H1 (cell line): Measurements from ENCODE around the gene LMX1A. TPM values are rescaled to one million over a fixed set of nuclear protein-coding genes. Genes with fewer than 3 reads are reported as not detected.

Experiments used
- CTCF ChIA-PET: fragments of 300-600 bp; sonication (Branson Sonifier 250); formaldehyde crosslinking; loops from one replicate; lab custom pipeline; 2021; ENCODE audit not compliant: partially characterized antibody; lab: Charles Lee
- POLR2A ChIA-PET: fragments of 300-600 bp; sonication (Branson Sonifier 250); formaldehyde crosslinking; loops from one replicate; lab custom pipeline; 2021; ENCODE audit warnings: inconsistent platforms; ENCODE audit not compliant: partially characterized antibody; lab: Charles Lee
- DNase-seq, 2 experiments: peaks; one replicate each; pipeline versions ENCODE4 v3.0.0 to v3.0.0-alpha.2; 2010 to 2022; ENCODE audit warnings: low spot score in 2 of 2, low read depth in 1 of 2, mixed read lengths in 1 of 2
- FAIRE-seq: peaks from 2 replicates; lab custom pipeline; 2011; peaks lifted over from hg19 to GRCh38; lab: Jason Lieb, UNC
- H2AFZ ChIP-seq: 2 replicates; pipeline ENCODE4 v1.8.1; 2012; ENCODE audit warnings: low read length, inconsistent platforms
- H2AK5ac ChIP-seq: 2 replicates; pipeline ENCODE4 v1.6.1; 2013; ENCODE audit warnings: low read depth, low read length
- H2BK120ac ChIP-seq: replicated peaks from 2 replicates; pipeline ENCODE3; 2013; ENCODE audit warnings: low read depth, low read length, inconsistent platforms
- H2BK12ac ChIP-seq: 2 replicates; pipeline ENCODE4 v1.6.1; 2013; ENCODE audit warnings: low read depth, low read length
- H2BK15ac ChIP-seq: 2 replicates; pipeline ENCODE4 v1.6.1; 2013; ENCODE audit warnings: low read length
- H2BK20ac ChIP-seq: 2 replicates; pipeline ENCODE4 v1.6.1; 2013; ENCODE audit warnings: low read length
- H2BK5ac ChIP-seq: 2 replicates; pipeline ENCODE4 v1.6.1; 2013; ENCODE audit warnings: low read depth, low read length
- H3K14ac ChIP-seq: 2 replicates; pipeline ENCODE4 v1.6.1; 2013; ENCODE audit warnings: inconsistent platforms; ENCODE audit not compliant: insufficient read length
- H3K18ac ChIP-seq: 2 replicates; pipeline ENCODE4 v1.6.1; 2013; ENCODE audit warnings: low read length; ENCODE audit errors: extremely low read depth
- H3K23ac ChIP-seq: 2 replicates; pipeline ENCODE4 v1.6.1; 2013; ENCODE audit warnings: inconsistent platforms; ENCODE audit not compliant: insufficient read length
- H3K23me2 ChIP-seq: 2 replicates; pipeline ENCODE4 v1.6.1; 2013; ENCODE audit warnings: low read depth, low read length
- H3K27ac ChIP-seq: 2 replicates; pipeline ENCODE4 v1.6.1; 2011; ENCODE audit warnings: low read depth, low read length, inconsistent platforms
- H3K27me3 ChIP-seq, 4 experiments: replicated peaks in 1 of 4; 1 replicate in 1 of 4; 2 replicates in 3 of 4; pipeline versions ENCODE4 v1.6.1 to v1.8.1; 2011 to 2013; ENCODE audit warnings: low read length in 3 of 4, mild to moderate bottlenecking in 3 of 4, inconsistent platforms in 2 of 4, mixed read lengths in 2 of 4, moderate library complexity in 1 of 4; ENCODE audit not compliant: control insufficient read depth in 3 of 4, insufficient read depth in 3 of 4; ENCODE audit errors: extremely low read depth in 1 of 4
- H3K36me3 ChIP-seq, 4 experiments: 2 replicates each; pipeline versions ENCODE4 v1.6.1 to v1.8.1; 2011 to 2013; ENCODE audit warnings: mild to moderate bottlenecking in 4 of 4, low read length in 3 of 4, moderate library complexity in 2 of 4, control low read depth in 1 of 4, inconsistent platforms in 1 of 4; ENCODE audit not compliant: insufficient read depth in 4 of 4, control insufficient read depth in 2 of 4
- H3K4ac ChIP-seq: replicated peaks from 2 replicates; pipeline ENCODE3; 2013; ENCODE audit warnings: low read length, low read depth, mixed read lengths, inconsistent platforms; ENCODE audit not compliant: insufficient read length
- H3K4me1 ChIP-seq, 4 experiments: replicated peaks in 1 of 4; 1 replicate in 1 of 4; 2 replicates in 3 of 4; pipeline versions ENCODE4 v1.6.1 to v1.8.1; 2011 to 2013; ENCODE audit warnings: low read length in 3 of 4, inconsistent platforms in 2 of 4, mixed read lengths in 1 of 4; ENCODE audit not compliant: insufficient read depth in 4 of 4, control insufficient read depth in 3 of 4
- H3K4me2 ChIP-seq, 2 experiments: 2 replicates each; pipeline versions ENCODE4 v1.6.1 to v1.8.1; 2011 to 2013; ENCODE audit warnings: low read depth in 2 of 2, low read length in 2 of 2, control low read depth in 1 of 2, inconsistent platforms in 1 of 2, mild to moderate bottlenecking in 1 of 2; ENCODE audit not compliant: insufficient read depth in 1 of 2
- H3K4me3 ChIP-seq, 4 experiments: fragments of 200-600, 300-600 bp in 1 of 4; sonication (generic), shearing (Covaris generic), sonication (Bioruptor Twin) in 1 of 4; 2 replicates each; pipeline versions ENCODE4 v1.5.1 to v1.8.1; 2011 to 2016; ENCODE audit warnings: low read length in 4 of 4, low read depth in 3 of 4, control low read depth in 2 of 4, inconsistent platforms in 2 of 4, mild to moderate bottlenecking in 2 of 4, mixed read lengths in 1 of 4, moderate library complexity in 1 of 4; ENCODE audit not compliant: insufficient read depth in 2 of 4; ENCODE audit errors: extremely low read depth in 1 of 4
- H3K56ac ChIP-seq: replicated peaks from 2 replicates; pipeline ENCODE3; 2013; ENCODE audit warnings: low read depth, mild to moderate bottlenecking, mixed read lengths, low read length, inconsistent platforms; ENCODE audit not compliant: insufficient read length
- H3K79me1 ChIP-seq: 2 replicates; pipeline ENCODE4 v1.6.1; 2013; ENCODE audit warnings: low read depth, low read length, control low read depth
- H3K79me2 ChIP-seq, 2 experiments: 2 replicates each; pipeline versions ENCODE4 v1.6.1 to v1.8.1; 2012 to 2013; ENCODE audit warnings: low read length in 2 of 2, mild to moderate bottlenecking in 2 of 2, inconsistent platforms in 1 of 2; ENCODE audit not compliant: insufficient read depth in 2 of 2, control insufficient read depth in 1 of 2
- H3K9ac ChIP-seq, 4 experiments: replicated peaks in 1 of 4; 1 replicate in 1 of 4; 2 replicates in 3 of 4; pipeline versions ENCODE4 v1.6.1 to v1.8.1; 2011 to 2013; ENCODE audit warnings: low read depth in 3 of 4, low read length in 3 of 4, control low read depth in 2 of 4, mild to moderate bottlenecking in 2 of 4, moderate library complexity in 2 of 4, inconsistent platforms in 1 of 4; ENCODE audit errors: extremely low read depth in 1 of 4
- H3K9me3 ChIP-seq, 2 experiments: 2 replicates each; pipeline versions ENCODE4 v1.6.1 to v1.8.1; 2012 to 2013; ENCODE audit warnings: mild to moderate bottlenecking in 2 of 2, moderate library complexity in 2 of 2, control low read depth in 1 of 2, inconsistent platforms in 1 of 2, low read depth in 1 of 2, low read length in 1 of 2, mixed read lengths in 1 of 2; ENCODE audit not compliant: insufficient read depth in 2 of 2
- H4K20me1 ChIP-seq, 2 experiments: replicated peaks in 1 of 2; 2 replicates each; pipeline versions ENCODE3 to v1.8.1; 2011 to 2013; ENCODE audit warnings: inconsistent platforms in 2 of 2, low read length in 2 of 2, mild to moderate bottlenecking in 1 of 2; ENCODE audit not compliant: insufficient read depth in 2 of 2, control insufficient read depth in 1 of 2
- H4K5ac ChIP-seq: 2 replicates; pipeline ENCODE4 v1.6.1; 2013; ENCODE audit warnings: low read length, low read depth, mixed read lengths, inconsistent platforms; ENCODE audit not compliant: insufficient read length
- H4K8ac ChIP-seq: 2 replicates; pipeline ENCODE4 v1.8.0; 2013; ENCODE audit warnings: mild to moderate bottlenecking, moderate library complexity, low read length, inconsistent platforms; ENCODE audit not compliant: insufficient read depth; ENCODE audit errors: extremely low read depth
- H4K91ac ChIP-seq: replicated peaks from 2 replicates; pipeline ENCODE3; 2013; ENCODE audit warnings: low read length, mixed read lengths, inconsistent platforms; ENCODE audit not compliant: insufficient read length
- GABPA ChIP-seq: IDR thresholded peaks from 2 replicates; pipeline ENCODE4 v1.6.1; 2011; ENCODE audit warnings: mild to moderate bottlenecking, low read length, moderate library complexity, borderline replicate concordance; ENCODE audit not compliant: insufficient read depth
- POU5F1 ChIP-seq: IDR thresholded peaks from 2 replicates; pipeline ENCODE4 v1.6.1; 2011; ENCODE audit warnings: low read depth, mild to moderate bottlenecking, low read length, moderate library complexity
- WGBS, 2 experiments: shearing (Covaris generic) in 1 of 2; methylation state at CpG; one replicate each; pipeline versions ENCODE4 v1.1.6 to v1.1.7; 2013 to 2015; ENCODE audit warnings: low lambda C conversion rate in 2 of 2, mixed read lengths in 2 of 2, inconsistent platforms in 1 of 2, low coverage in 1 of 2, missing lambda C conversion rate in 1 of 2; ENCODE audit not compliant: insufficient replicate concordance in 2 of 2, insufficient coverage in 1 of 2, insufficient read length in 1 of 2; ENCODE audit errors: extremely low coverage in 1 of 2, missing lambda C conversion rate in 1 of 2; 5-methylcytosine and 5-hydroxymethylcytosine counted together
- polyA plus RNA-seq, 7 experiments: library from polyadenylated mRNA; depleted of rRNA in 3 of 7; stranded (reverse) in 5 of 7; unstranded in 2 of 7; fragments of >200 nt in 5 of 7; fragments of 200-250 nt in 2 of 7; gene quantifications; 1 replicate in 5 of 7; 2 replicates in 1 of 7; 4 replicates in 1 of 7; pipeline versions ENCODE4 v1.2.1 to v1.2.3, GENCODE V29; 2011 to 2013; ENCODE audit warnings: missing spikeins in 2 of 7, mixed read lengths in 2 of 7
- total RNA-seq: library from RNA; stranded (reverse); fragmentation: NEBNext Ultra II Directional; extraction: Animal tissue kit (Norgen Biotek cat#: 25700); gene quantifications from 2 replicates; pipeline ENCODE4 v1.2.1, GENCODE V29; 2021
- TF ChIP-seq, protein P1 (sequence below): IDR thresholded peaks from 2 replicates; pipeline ENCODE4 v1.6.1; 2012; ENCODE audit warnings: inconsistent platforms

LMX1A gene
- total and polyA plus RNA-seq, 2 of the 8 experiments (the other 6 are each of a cell fraction or from before 2014, with no cell fraction given): not detected

GRCh38 chr1:165253818-165254254 is 102.7 kb downstream of the LMX1A start:
- H3K36me3 ChIP-seq: no peaks in the 10 kb centered on the region
- no peaks in the 10 kb centered on the region for H3K79me1 ChIP-seq
- H3K14ac ChIP-seq: no peak overlapping the region
- no peak overlapping the region for H3K27ac ChIP-seq
- no peak overlapping the region for H2BK12ac ChIP-seq
- no peak overlapping the region for H3K56ac ChIP-seq
- no peak overlapping the region for H4K8ac ChIP-seq
- no peaks in the 10 kb centered on the region for H3K23me2 ChIP-seq
- H2AK5ac ChIP-seq: no peak overlapping the region
- H3K9ac ChIP-seq: no peak overlapping the region
- no peak overlapping the region for H3K18ac ChIP-seq
- H3K27me3 ChIP-seq: peaks cover 0 to 3% (median 0%) of the 10 kb centered on the region in 4 experiments; a peak in 3 of 7 replicates
- no peak overlapping the region for H4K5ac ChIP-seq
- no peak overlapping the region for H2BK15ac ChIP-seq
- DNase-seq: no peak
- H4K20me1 ChIP-seq: no peaks in the 10 kb centered on the region
- H3K23ac ChIP-seq: no peak overlapping the region
- TF ChIP-seq GABPA (no peak), POU5F1 (no peak)
- TF ChIP-seq, protein P1, sequence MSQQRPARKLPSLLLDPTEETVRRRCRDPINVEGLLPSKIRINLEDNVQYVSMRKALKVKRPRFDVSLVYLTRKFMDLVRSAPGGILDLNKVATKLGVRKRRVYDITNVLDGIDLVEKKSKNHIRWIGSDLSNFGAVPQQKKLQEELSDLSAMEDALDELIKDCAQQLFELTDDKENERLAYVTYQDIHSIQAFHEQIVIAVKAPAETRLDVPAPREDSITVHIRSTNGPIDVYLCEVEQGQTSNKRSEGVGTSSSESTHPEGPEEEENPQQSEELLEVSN: no peak
- TF ChIP-seq, all 59 proteins: peak for 0
- H3K4me2 ChIP-seq: no peak overlapping the region; a peak in 1 of 4 replicates
- H2AFZ ChIP-seq: no peak overlapping the region
- H3K4me1 ChIP-seq: peaks cover 0 to 7% (median 5%) of the 10 kb centered on the region in 4 experiments; a peak in 5 of 7 replicates
- H3K79me2 ChIP-seq: no peaks in the 10 kb centered on the region
- H3K4ac ChIP-seq: no peak overlapping the region
- H2BK20ac ChIP-seq: no peak overlapping the region
- POLR2A ChIA-PET: no interaction called here
- 78% methylated on average over 2 of the region's 2 CpGs; no CpG with 5 or more reads in 1 of the 2 experiments for WGBS, 2 experiments
- no peak overlapping the region for H2BK120ac ChIP-seq
- no peak overlapping the region for H4K91ac ChIP-seq
- FAIRE-seq: no peak
- CTCF ChIA-PET: interaction anchor here (0.5 to 7.9 kb wide), 15 partner anchors 10 to 560 kb away, joined by 3 to 70 read pairs (median 3); no protein-coding TSS in a partner anchor
- H3K9me3 ChIP-seq: no peaks in the 10 kb centered on the region; a peak in 1 of 4 replicates
- no peak overlapping the region for H3K4me3 ChIP-seq
- H2BK5ac ChIP-seq: no peak overlapping the region
